ENCODE data around the gene ZBTB25. TPM values are rescaled to one million over a fixed set of nuclear protein-coding genes. Genes with fewer than 3 reads are reported as not detected.
A peak's percentile ranks its signal among the peaks of the same experiment; 100 is the strongest.

ZBTB25 gene
- total RNA-seq, 1 donor, result 11.1 TPM

DNA sequence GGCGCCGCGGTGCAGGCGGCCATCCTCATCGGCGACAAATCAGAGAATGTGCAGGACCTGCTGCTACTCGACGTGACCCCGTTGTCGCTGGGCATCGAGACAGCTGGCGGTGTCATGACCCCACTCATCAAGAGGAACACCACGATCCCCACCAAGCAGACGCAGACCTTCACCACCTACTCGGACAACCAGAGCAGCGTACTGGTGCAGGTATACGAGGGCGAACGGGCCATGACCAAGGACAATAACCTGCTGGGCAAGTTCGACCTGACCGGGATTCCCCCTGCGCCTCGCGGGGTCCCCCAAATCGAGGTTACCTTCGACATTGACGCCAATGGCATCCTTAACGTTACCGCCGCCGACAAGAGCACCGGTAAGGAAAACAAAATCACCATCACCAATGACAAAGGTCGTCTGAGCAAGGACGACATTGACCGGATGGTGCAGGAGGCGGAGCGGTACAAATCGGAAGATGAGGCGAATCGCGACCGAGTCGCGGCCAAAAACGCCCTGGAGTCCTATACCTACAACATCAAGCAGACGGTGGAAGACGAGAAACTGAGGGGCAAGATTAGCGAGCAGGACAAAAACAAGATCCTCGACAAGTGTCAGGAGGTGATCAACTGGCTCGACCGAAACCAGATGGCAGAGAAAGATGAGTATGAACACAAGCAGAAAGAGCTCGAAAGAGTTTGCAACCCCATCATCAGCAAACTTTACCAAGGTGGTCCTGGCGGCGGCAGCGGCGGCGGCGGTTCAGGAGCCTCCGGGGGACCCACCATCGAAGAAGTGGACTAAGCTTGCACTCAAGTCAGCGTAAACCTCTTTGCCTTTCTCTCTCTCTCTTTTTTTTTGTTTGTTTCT lies 38.6 kb upstream of the ZBTB25 start:
- TF ChIP-seq, protein P1, sequence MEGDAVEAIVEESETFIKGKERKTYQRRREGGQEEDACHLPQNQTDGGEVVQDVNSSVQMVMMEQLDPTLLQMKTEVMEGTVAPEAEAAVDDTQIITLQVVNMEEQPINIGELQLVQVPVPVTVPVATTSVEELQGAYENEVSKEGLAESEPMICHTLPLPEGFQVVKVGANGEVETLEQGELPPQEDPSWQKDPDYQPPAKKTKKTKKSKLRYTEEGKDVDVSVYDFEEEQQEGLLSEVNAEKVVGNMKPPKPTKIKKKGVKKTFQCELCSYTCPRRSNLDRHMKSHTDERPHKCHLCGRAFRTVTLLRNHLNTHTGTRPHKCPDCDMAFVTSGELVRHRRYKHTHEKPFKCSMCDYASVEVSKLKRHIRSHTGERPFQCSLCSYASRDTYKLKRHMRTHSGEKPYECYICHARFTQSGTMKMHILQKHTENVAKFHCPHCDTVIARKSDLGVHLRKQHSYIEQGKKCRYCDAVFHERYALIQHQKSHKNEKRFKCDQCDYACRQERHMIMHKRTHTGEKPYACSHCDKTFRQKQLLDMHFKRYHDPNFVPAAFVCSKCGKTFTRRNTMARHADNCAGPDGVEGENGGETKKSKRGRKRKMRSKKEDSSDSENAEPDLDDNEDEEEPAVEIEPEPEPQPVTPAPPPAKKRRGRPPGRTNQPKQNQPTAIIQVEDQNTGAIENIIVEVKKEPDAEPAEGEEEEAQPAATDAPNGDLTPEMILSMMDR (IDR thresholded peaks at IDR 0.05; ENCODE audit: insufficient read depth, low read length), result no peak
- DNase-seq (ENCODE audit: low read depth), result no peak
- no peak overlapping the region for H3K4me3 ChIP-seq (ENCODE audit: low read depth, low read length)

DNA sequence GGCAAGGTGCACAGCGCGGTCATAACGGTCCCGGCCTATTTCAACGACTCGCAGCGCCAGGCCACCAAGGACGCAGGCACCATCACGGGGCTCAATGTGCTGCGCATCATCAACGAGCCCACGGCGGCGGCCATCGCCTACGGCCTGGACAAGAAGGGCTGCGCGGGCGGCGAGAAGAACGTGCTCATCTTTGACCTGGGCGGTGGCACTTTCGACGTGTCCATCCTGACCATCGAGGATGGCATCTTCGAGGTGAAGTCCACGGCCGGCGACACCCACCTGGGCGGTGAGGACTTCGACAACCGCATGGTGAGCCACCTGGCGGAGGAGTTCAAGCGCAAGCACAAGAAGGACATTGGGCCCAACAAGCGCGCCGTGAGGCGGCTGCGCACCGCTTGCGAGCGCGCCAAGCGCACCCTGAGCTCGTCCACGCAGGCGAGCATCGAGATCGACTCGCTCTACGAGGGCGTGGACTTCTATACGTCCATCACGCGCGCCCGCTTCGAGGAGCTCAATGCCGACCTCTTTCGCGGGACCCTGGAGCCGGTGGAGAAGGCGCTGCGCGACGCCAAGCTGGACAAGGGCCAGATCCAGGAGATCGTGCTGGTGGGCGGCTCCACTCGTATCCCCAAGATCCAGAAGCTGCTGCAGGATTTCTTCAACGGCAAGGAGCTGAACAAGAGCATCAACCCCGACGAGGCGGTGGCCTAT lies 37.8 kb upstream of the ZBTB25 start:
- DNase-seq (ENCODE audit: low read depth), result no peak
- H3K4me3 ChIP-seq (ENCODE audit: low read depth, low read length), result no peak overlapping the region
- TF ChIP-seq, protein P1 (IDR thresholded peaks at IDR 0.05; ENCODE audit: insufficient read depth, low read length), result no peak

DNA sequence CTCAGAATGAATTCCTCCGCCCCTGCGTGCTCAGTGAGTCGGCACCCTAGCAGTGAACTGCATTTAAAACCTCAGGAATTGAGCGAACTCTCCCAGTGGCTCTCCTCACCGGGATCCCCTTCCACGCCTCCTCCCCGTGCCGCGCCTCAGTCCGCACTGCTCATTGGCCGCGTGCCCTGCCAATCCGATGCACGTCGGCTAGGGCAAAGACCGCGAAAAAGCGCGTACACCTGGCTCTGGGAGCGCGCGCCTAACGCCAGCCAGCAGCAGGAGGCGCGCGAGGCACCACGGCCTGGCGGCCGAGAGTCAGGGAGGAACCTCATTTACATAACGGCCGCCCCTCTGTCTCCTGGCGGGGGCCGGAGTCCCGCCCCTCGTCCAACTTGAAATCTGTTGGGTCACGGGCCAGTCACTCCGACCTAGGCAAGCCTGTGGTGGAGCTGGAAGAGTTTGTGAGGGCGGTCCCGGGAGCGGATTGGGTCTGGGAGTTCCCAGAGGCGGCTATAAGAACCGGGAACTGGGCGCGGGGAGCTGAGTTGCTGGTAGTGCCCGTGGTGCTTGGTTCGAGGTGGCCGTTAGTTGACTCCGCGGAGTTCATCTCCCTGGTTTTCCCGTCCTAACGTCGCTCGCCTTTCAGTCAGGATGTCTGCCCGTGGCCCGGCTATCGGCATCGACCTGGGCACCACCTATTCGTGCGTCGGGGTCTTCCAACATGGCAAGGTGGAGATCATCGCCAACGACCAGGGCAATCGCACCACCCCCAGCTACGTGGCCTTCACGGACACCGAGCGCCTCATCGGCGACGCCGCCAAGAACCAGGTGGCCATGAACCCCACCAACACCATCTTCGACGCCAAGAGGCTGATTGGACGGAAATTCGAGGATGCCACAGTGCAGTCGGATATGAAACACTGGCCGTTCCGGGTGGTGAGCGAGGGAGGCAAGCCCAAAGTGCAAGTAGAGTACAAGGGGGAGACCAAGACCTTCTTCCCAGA lies 36.9 kb upstream of the ZBTB25 start, which contains the start of gene HSPA2:
Gene HSPA2 (plus strand): TSS at position 534 of the 995 bp plus-strand sequence. CDS start 109 bp downstream, at position 643.
- DNase-seq (ENCODE audit: low read depth), result peak; percentile 98
- H3K4me3 ChIP-seq (ENCODE audit: low read depth, low read length), result peak within 1 kb of the TSS; percentile 74
- TF ChIP-seq, protein P1 (IDR thresholded peaks at IDR 0.05; ENCODE audit: insufficient read depth, low read length), result peak; percentile 80

DNA sequence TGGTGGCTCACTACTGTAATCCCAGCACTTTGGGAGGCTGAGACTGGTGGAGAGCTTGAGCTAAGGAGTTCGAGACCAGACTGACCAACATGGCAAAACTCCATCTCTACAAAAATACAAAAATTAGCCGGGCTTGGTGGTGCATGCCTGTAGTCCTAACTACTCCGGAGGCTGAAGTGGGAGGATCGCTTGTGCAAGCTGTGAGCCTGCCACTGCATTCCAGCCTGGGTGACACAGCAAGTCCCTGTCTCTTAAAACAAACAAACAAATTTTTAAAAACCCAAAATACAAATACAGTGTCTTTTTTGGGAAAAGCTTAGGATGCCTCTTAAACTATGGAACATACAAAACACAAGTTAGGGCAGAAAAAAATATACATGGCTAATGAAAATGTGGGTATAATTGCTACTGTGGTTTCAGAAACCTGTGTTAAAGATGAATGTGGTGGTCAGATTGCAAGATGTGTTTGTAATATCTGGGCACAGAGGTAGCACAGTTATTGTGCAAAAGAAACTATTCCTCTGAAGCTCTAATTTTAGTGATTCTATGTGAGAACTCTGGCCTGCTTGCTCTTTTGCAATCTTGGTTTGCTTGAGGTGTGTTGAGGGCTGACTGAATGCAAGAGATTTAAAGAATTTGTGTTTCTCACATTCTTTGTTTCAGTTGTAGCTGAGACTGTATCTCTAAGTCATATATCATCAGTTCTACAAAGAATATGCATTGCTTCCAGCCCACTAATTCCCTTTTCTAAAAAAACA lies 33.0 kb upstream of the ZBTB25 start:
- peak; percentile 32 for DNase-seq (ENCODE audit: low read depth)
- H3K4me3 ChIP-seq (ENCODE audit: low read depth, low read length), result no peak overlapping the region
- TF ChIP-seq, protein P1 (IDR thresholded peaks at IDR 0.05; ENCODE audit: insufficient read depth, low read length), result no peak

DNA sequence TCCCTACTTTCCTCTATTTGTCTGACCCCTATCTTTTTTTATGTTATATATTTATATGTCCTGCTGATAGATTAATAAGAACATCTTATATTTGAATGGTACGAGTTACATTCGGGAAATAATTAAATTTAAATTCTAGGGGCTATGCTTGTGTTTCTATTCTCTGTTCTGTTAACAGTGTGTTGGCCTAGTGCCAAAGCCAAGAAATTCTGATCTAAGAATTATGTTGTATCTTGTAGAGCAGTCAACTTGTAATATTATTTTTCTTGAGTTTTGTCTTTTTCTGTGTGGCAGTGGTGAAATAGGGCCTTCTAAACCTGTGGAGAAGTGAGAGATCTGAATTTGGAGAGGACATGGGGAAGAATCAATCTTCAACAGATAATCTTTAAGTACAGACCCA lies 27.9 kb upstream of the ZBTB25 start:
- H3K4me3 ChIP-seq (ENCODE audit: low read depth, low read length), result no peak overlapping the region
- no peak for DNase-seq (ENCODE audit: low read depth)
- TF ChIP-seq, protein P1 (IDR thresholded peaks at IDR 0.05; ENCODE audit: insufficient read depth, low read length), result no peak

Data from fibroblast of the aortic adventitia (primary cell).